GM21367 (cell line): ENCODE measurements around the gene CD72.

ENCODE experiments used
- ATAC-seq: cut with Tn5 transposase; IDR thresholded peaks from one replicate; pipeline ENCODE4 v1.9.1; 2021; ENCODE audit not compliant: unreplicated experiment

Gene CD72

GRCh38 chr9:35618325-35618727 lies at the start of gene CD72:
TSS of gene CD72 (minus strand) at chr9:35618413. CDS start at chr9:35618303, 110 bp downstream.
- no peak for ATAC-seq

- no peak for ATAC-seq
Measured at GRCh38 chr9:35667939-35668338, 49.7 kb upstream of the CD72 start.

- ATAC-seq = no peak
Measured at GRCh38 chr9:35666549-35666948, 48.3 kb upstream of the CD72 start.

GRCh38 chr9:35666045-35666444 lies 47.8 kb upstream of the CD72 start:
- no peak for ATAC-seq

GRCh38 chr9:35665471-35665818 lies 47.2 kb upstream of the CD72 start:
- no peak for ATAC-seq

- ATAC-seq = peak; percentile 61
Measured at GRCh38 chr9:35664531-35665470, 46.6 kb upstream of the CD72 start, which contains the start of gene ARHGEF39. TSS of gene ARHGEF39 (minus strand) at chr9:35665195. CDS start at chr9:35665169, 26 bp downstream.

GRCh38 chr9:35662437-35662836 lies 44.2 kb upstream of the CD72 start:
- no peak for ATAC-seq

GRCh38 chr9:35661756-35662350 lies 43.6 kb upstream of the CD72 start:
- no peak for ATAC-seq

GRCh38 chr9:35660966-35661415 lies 42.8 kb upstream of the CD72 start:
- no peak for ATAC-seq

- no peak for ATAC-seq
Measured at GRCh38 chr9:35659340-35659739, 41.1 kb upstream of the CD72 start.

- no peak for ATAC-seq
Measured at GRCh38 chr9:35658968-35659220, 40.7 kb upstream of the CD72 start.

GRCh38 chr9:35658137-35658967 lies 40.1 kb upstream of the CD72 start, which contains the start of gene CCDC107:
TSS of gene CCDC107 (plus strand) at chr9:35658292. CDS start at chr9:35658380, 88 bp downstream.
- ATAC-seq = peak; percentile 51

- peak; percentile 78 for ATAC-seq
Measured at GRCh38 chr9:35657546-35658136, 39.4 kb upstream of the CD72 start, which contains the start of gene RMRP. TSS of gene RMRP (minus strand) at chr9:35658019.

GRCh38 chr9:35656831-35657545 lies 38.8 kb upstream of the CD72 start:
- no peak for ATAC-seq

- no peak for ATAC-seq
Measured at GRCh38 chr9:35656348-35656747, 38.1 kb upstream of the CD72 start.

- no peak for ATAC-seq
Measured at GRCh38 chr9:35653611-35654010, 35.4 kb upstream of the CD72 start.

- ATAC-seq = no peak
Measured at GRCh38 chr9:35652829-35653209, 34.6 kb upstream of the CD72 start.

GRCh38 chr9:35651956-35652828 lies 34.0 kb upstream of the CD72 start:
- no peak for ATAC-seq

- no peak for ATAC-seq
Measured at GRCh38 chr9:35650341-35651158, 32.3 kb upstream of the CD72 start, which contains the start of gene SIT1. TSS of gene SIT1 (minus strand) at chr9:35650931. CDS start at chr9:35650853, 78 bp downstream.
